Epidermal melanocyte (primary cell): Measurements from ENCODE around the gene UNC45B.
"Not testable (repeated sequence)": the region's sequence is repeated elsewhere in the genome, so short reads cannot be mapped to it uniquely, and the experiment has no call there.

ENCODE experiments used
- DNase-seq: peaks from one replicate; pipeline ENCODE4 v3.0.0; 2011; ENCODE audit warnings: low spot score; ENCODE audit not compliant: insufficient read length

The UNC45B gene, protein sequence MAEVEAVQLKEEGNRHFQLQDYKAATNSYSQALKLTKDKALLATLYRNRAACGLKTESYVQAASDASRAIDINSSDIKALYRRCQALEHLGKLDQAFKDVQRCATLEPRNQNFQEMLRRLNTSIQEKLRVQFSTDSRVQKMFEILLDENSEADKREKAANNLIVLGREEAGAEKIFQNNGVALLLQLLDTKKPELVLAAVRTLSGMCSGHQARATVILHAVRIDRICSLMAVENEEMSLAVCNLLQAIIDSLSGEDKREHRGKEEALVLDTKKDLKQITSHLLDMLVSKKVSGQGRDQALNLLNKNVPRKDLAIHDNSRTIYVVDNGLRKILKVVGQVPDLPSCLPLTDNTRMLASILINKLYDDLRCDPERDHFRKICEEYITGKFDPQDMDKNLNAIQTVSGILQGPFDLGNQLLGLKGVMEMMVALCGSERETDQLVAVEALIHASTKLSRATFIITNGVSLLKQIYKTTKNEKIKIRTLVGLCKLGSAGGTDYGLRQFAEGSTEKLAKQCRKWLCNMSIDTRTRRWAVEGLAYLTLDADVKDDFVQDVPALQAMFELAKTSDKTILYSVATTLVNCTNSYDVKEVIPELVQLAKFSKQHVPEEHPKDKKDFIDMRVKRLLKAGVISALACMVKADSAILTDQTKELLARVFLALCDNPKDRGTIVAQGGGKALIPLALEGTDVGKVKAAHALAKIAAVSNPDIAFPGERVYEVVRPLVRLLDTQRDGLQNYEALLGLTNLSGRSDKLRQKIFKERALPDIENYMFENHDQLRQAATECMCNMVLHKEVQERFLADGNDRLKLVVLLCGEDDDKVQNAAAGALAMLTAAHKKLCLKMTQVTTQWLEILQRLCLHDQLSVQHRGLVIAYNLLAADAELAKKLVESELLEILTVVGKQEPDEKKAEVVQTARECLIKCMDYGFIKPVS

DNA sequence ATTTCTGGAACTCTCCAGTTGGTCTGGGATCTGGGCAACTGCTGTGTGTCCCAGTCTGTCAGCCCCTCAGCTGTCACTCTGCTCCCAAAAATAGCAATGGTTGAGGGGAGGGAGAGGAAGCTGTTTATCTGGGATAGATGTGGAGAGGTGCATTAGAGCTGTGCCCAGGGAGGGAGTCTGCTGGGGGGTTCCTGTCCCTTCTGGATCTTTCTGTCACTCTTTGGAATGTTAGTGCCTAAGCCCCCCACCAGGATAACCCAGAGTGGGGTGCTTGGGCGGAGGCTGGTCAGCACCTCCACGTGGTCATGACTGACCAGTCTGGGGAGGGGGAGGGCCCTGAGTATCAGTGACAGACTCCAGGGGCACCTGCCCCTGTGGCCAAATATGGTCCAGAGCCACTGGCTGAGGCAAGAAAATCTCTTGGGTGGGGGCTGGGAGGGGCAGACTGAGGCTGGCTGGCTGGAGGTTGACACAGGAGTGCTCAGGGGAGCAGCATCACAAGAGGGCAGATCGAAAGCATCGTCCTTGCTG lies at the start of gene UNC45B:
Gene UNC45B (plus strand): TSS at position 443 of the 531 bp plus-strand sequence. CDS start 447 bp downstream, outside the sequence.
- no peak for DNase-seq

GRCh38 chr17:35099908-35100307 lies 47.7 kb upstream of the UNC45B start:
- DNase-seq = no peak

DNA sequence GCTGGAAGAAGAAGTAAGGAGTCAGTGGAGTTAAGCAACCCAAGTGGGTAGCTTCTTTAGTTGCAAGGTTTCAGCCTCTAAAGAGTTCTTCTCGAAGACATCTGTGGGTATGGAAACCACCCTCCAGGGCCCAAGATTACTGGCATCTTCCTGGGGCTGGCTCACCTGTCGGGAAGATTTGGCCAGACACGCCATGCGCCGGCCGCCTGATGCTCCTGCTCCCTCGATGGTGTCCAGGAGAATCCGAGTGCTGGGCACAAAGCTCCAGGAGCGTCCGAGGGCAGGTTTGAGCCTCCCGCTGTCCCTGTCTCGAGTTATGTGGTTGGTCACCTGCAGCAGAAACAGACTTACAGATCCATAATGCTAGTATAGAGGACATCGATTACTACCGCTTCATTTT lies 46.6 kb upstream of the UNC45B start:
- no peak for DNase-seq

GRCh38 chr17:35101725-35102124 lies 45.9 kb upstream of the UNC45B start:
- no peak for DNase-seq

DNA sequence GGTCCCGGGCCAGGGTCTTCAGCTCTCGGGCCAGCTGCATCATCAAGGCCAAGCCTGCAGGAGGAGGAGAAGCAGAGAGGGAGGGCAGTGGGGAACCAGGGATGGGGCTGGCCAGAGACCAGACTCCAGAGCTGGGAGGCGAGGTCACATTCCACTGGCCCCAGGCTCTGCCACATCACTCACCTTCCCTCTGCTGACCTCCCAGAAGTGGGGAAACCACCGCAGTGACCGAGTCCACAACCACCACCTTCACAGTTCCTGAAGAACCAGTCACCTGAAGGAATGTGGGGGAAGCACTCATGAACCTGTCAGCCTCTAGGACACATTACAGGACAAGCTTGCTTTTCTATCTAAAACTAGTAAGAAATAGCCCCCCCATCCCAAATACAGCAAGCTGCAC lies 44.3 kb upstream of the UNC45B start:
- DNase-seq = no peak

DNA sequence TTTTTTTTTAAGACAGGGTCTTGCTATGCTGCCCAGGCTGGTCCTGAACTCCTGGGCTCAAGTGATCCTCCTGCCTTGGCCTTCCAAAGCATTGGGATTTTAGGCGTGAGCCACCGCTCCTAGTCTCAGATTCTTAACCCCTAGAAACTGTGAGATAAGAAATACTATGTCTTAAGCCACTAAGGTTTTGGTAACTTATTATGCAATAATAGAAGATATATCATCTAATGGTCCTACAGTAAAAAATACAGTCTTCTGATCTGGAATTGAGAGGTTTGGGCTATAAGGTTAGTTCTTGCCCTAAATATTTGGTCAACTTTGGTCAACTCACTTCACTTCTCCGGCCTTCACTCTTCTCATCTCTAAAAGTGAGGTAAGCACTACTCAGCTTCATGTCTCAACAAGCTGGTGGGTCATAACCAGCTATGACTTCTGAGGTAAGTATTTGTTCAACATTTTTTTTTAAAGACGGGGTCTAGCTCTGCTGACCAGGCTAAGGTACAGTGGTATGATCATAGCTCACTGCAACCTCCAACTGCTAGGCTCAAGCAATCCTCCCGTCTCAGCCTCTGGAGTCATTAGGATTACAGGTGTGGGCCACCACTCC lies 42.7 kb upstream of the UNC45B start:
- DNase-seq = no peak

DNA sequence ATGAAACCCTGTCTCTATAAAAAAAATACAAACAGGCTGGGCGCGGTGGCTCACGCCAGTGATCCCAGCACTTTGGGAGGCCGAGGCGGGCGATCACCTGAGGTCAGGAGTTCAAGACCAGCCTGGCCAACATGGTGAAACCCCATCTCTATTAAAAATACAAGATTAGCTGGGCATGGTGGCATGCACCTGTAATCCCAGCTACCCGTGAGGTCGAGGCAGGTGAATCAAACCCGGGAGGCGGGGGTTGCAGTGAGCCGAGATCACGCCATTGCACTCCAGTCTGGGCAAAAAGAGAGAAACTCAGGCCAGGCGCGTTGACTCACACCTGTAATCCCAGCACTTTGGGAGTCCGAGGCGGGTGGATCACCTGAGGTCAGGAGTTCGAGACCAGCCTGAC lies 36.8 kb upstream of the UNC45B start:
- DNase-seq = not testable (repeated sequence)

- no peak for DNase-seq
Observed at GRCh38 chr17:35116845-35117244, 30.8 kb upstream of the UNC45B start.

DNA sequence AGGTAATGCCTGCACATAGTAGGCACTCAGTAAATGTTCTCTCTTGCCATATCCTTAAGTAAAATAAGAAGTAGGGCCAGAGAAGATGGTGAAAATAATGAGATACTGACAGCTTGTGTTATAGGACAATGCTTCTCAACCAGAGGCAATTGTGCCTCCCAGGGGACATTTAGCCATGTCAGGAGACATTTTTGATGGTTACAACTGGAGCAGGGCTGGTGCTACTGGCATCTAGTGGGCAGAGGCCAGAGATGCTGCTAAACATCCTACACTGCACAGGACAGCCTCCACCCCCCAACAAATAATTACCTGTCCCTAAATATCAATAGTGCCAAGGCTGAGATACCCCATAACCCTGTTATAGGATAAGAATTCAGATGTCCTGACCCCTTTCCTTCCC lies 29.6 kb upstream of the UNC45B start:
- DNase-seq = no peak

GRCh38 chr17:35119370-35120165 lies 28.0 kb upstream of the UNC45B start, which contains the start of gene RAD51D:
Gene RAD51D, minus strand, starts transcription at chr17:35119860. Its CDS starts 247 bp downstream, at chr17:35119613.
- peak; percentile 70 for DNase-seq

DNA sequence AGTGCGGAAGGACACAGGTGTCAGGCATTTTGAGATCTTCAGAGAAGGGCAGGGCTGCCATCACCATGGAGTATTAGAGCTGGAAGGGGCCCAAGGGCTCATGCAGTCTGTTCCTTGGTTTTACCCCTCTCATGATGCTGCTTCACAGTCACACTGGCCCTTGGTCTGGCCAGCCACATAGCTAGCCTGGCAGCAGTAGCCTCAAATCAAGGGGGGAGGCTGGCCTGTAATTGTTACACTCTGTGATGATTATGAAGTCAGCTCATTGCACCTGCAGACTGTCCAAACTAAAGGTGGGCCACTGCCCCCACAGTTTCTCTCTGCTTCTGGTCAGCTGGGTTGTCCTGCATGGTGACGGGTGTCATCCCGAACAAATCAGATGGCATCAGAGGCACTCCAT lies 26.3 kb upstream of the UNC45B start, which contains the start of gene FNDC8:
Gene FNDC8 (plus strand): TSS at position 301 of the 400 bp plus-strand sequence. CDS start 79 bp downstream, at position 380.
- no peak for DNase-seq

GRCh38 chr17:35127751-35128514 lies 19.7 kb upstream of the UNC45B start:
- DNase-seq = no peak

DNA sequence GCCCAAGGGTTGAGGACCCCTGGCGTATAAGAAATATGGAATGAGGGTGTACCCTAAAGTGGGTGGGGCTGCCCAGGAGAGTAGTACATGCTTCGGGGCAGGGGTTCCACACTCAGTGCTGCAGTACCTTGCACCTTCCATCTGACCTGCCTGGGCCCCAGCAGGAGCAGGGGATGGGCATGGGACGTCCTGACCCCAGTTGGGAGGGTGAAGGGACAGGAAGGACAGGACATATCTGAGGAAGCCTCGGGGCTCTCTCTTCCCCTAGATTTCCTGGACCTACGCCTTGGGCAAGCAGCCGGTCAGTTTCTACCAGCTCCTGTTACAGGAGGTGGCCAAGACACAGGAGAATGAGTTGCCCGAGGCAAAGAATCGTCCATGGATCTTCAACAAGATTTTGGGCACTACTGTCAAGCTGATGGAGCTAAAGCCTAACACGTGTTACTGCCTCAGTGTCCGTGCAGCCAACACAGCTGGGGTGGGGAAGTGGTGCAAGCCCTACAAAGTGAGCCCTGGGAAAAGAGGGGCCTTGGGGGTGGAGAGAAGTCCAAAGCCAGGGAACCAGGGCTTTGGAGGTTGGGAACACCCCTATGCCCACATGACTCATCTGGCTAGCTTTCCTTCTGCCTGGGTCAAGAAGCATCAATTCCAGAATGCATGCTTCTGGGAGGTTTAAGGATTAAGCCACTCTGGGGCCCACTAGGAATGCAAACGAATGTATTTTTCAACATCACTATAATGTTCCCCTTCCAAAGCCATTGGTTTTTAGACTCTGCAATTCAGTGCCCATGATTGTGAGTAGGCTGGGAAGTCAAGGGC lies 18.3 kb upstream of the UNC45B start:
- no peak for DNase-seq

DNA sequence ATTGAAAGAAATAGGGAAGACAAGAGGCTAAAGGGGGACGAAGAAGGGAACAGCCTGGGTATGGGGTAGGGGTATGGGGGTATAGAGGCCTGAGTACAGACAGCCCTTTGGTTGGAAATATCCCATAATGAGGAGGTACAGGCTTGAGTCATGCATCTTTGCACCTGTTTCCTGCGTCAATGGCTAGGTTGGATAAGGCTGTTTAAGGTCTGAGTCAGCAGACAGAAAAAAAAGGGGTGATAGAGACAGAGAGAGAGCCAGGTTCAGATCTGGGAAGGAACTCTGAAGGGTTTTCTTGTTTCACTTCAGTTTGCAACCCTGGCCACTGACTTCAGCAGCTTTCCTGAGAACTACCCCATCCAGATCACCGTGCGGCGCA lies 17.7 kb upstream of the UNC45B start:
- no peak for DNase-seq

- DNase-seq = no peak
Observed at GRCh38 chr17:35130392-35130791, 17.2 kb upstream of the UNC45B start.

- no peak for DNase-seq
Observed at GRCh38 chr17:35132099-35132498, 15.5 kb upstream of the UNC45B start.

GRCh38 chr17:35132816-35133550 lies 14.6 kb upstream of the UNC45B start:
- DNase-seq = no peak

- no peak for DNase-seq
Observed at GRCh38 chr17:35135322-35135721, 12.3 kb upstream of the UNC45B start.
